Liver (tissue), 3 donors: ENCODE measurements around the gene DLK1.

Experiments used
- CTCF ChIP-seq: fragments of 150-350 bp; IDR thresholded peaks from 2 replicates; pipeline ENCODE4 v1.5.1; 2017; ENCODE audit warnings: improper control_type of control experiment, low read depth, low read length; ENCODE audit not compliant: missing input control
- MAX ChIP-seq: IDR thresholded peaks from 2 replicates; pipeline ENCODE4 v1.6.1; 2016; ENCODE audit warnings: antibody characterized with exemption
- RAD21 ChIP-seq, 2 donors: IDR thresholded peaks; 2 replicates each; pipeline ENCODE4 v1.6.1; 2016; ENCODE audit warnings: antibody characterized with exemption in 2 of 2, mild to moderate bottlenecking in 2 of 2
- SP1 ChIP-seq: IDR thresholded peaks from 2 replicates; pipeline ENCODE4 v1.6.1; 2018; ENCODE audit warnings: antibody characterized with exemption, mild to moderate bottlenecking
- YY1 ChIP-seq: IDR thresholded peaks from 2 replicates; pipeline ENCODE4 v1.6.1; 2016; ENCODE audit warnings: antibody characterized with exemption, mild to moderate bottlenecking
- donor health status: healthy.
- donor health status: healthy.

- no peak for TF ChIP-seq CTCF
- no peak for TF ChIP-seq YY1
- no peak for TF ChIP-seq SP1
- no peak for TF ChIP-seq MAX
- TF ChIP-seq RAD21 (IDR thresholded peaks at IDR 0.05) = no peak
These were observed 3.4 kb upstream of the DLK1 start for GRCh38 chr14:100723135-100723829.
